Epithelial cell of proximal tubule (primary cell): ENCODE data around the gene VSTM2L. TPM values are rescaled to one million over a fixed set of nuclear protein-coding genes. Genes with fewer than 3 reads are reported as not detected.
"Not testable (repeated sequence)": the region's sequence is repeated elsewhere in the genome, so short reads cannot be mapped to it uniquely, and the experiment has no call there.

Experiments used
- DNase-seq: peaks from one replicate; pipeline ENCODE4 v3.0.0-alpha.2; 2011; ENCODE audit warnings: low read depth
- H3K4me3 ChIP-seq: 2 replicates; pipeline ENCODE4 v1.5.1; 2011; ENCODE audit warnings: low read depth, mild to moderate bottlenecking, low read length
- CTCF ChIP-seq: conservative IDR thresholded peaks from 2 replicates; pipeline ENCODE4 v1.5.1; 2012; ENCODE audit warnings: low read depth, mild to moderate bottlenecking, low read length
- total RNA-seq: library from RNA; depleted of rRNA; stranded (reverse); fragments of >200 nt; gene quantifications from 2 replicates; pipeline ENCODE4 v1.2.3, GENCODE V29; 2015

VSTM2L gene
- total RNA-seq, 1 donor from 2014 or later, result 4.5 TPM

- TF ChIP-seq CTCF, result no peak
- H3K4me3 ChIP-seq, result no peak overlapping the region
- no peak for DNase-seq
Observed at GRCh38 chr20:37955511-37955910, 52.6 kb downstream of the VSTM2L start.

DNA sequence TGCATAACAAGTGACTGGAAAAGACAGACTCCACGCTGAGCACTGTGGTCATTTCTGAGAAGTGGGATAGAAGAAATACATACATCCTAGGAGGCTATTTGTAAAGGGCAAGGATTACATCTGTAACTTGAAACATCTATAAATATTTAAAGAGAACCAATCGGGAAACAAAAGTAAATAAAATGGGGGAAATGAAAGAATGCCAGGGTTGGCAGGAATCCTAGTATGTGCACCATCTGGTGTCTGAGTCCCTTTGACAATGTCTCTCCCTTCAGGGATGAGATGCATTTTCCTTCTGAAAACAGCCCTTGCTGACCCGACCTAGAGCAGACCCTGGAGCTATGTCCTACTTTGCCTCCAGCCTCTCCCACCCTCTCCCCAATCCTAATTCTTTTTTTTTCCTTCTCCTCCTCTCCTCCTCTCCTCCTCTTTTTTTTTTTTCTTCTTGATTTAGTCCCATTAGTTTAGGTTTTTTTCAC lies 53.2 kb downstream of the VSTM2L start:
- no peak for DNase-seq
- H3K4me3 ChIP-seq, result no peak overlapping the region
- no peak for TF ChIP-seq CTCF

GRCh38 chr20:37958856-37959520 lies 56.1 kb downstream of the VSTM2L start:
- no peak for TF ChIP-seq CTCF
- DNase-seq, result no peak

DNA sequence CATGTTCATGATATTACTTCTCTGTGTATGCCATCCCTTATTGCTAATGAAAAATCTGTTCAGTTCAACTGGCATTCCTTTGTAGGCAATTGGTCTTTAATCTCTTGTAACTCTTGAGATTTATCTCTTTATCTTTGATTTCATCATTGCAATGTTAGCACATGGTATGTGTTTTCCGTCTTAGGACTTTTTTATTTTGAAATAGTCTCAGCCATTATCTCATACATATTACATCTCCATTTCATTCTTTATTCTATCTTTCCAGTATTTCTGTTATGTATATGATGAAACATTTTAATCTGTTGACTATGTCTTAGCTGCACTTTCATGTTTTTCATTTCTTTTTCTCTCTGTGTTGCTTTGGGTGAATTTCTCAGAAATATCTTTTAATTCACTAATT lies 58.1 kb downstream of the VSTM2L start:
- H3K4me3 ChIP-seq, result no peak overlapping the region
- TF ChIP-seq CTCF, result no peak

More at GRCh38 chr20:37958856-37959520, 56.1 kb downstream of the VSTM2L start:
- H3K4me3 ChIP-seq, result no peak overlapping the region

GRCh38 chr20:37963483-37963882 lies 60.6 kb downstream of the VSTM2L start:
- not testable (repeated sequence) for DNase-seq

More for the DNA sequence above, 58.1 kb downstream of the VSTM2L start:
- no peak for DNase-seq

DNA sequence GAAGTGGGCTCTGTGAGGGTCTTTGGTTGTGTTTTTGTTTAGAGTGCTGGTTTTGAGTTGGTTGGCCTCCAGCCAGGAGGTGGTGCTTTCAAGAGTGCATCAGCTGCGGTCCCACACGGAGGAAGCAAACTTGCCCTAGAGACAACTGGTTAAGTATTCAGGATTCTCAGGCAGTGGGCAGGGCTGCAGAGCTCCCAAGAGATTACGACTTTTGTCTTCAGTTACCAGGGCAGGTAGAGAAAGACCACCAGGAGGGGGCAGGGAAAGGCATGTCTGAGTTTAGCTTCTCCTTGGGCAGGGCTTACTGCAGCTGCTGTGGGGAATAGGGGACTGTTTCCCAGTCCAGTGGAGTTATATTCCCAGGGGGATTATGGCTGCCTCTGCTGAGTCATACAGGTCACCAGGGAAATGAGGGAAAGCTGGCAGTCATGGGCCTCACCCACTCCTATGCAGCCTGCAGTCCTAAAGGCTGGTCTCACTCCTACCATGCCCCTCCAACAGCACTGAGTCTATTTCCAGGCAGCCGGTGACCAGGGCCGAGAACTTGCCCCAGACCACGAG lies 66.0 kb downstream of the VSTM2L start:
- no peak overlapping the region for H3K4me3 ChIP-seq
- no peak for TF ChIP-seq CTCF
- DNase-seq, result no peak

More at GRCh38 chr20:37963483-37963882, 60.6 kb downstream of the VSTM2L start:
- H3K4me3 ChIP-seq, result not testable (repeated sequence)

- DNase-seq, result no peak
- TF ChIP-seq CTCF, result no peak
- H3K4me3 ChIP-seq, result no peak overlapping the region
Observed at GRCh38 chr20:37969949-37970855, 67.3 kb downstream of the VSTM2L start.
